Neural progenitor cell (in vitro differentiated cells): ENCODE data around the gene FGF22. TPM values are rescaled to one million over a fixed set of nuclear protein-coding genes. Genes with fewer than 3 reads are reported as not detected.

ENCODE experiments used
- DNase-seq: peaks from one replicate; pipeline ENCODE4 v3.0.0-alpha.2; 2016; ENCODE audit warnings: low spot score
- H2AFZ ChIP-seq: fragments of 200-600 bp; sonication (generic); replicated peaks from 2 replicates; pipeline ENCODE4 v1.6.1; 2016; ENCODE audit warnings: antibody characterized with exemption
- H3F3A ChIP-seq: fragments of 200-600 bp; sonication (generic); 2 replicates; pipeline ENCODE4 v1.6.1; 2016; ENCODE audit warnings: antibody characterized with exemption, low read depth
- H3K27ac ChIP-seq: fragments of 200-600 bp; sonication (generic); 2 replicates; pipeline ENCODE4 v1.5.1; 2016; ENCODE audit warnings: mild to moderate bottlenecking
- H3K27me3 ChIP-seq: fragments of 200-600 bp; sonication (generic); 2 replicates; pipeline ENCODE4 v1.6.1; 2016; ENCODE audit warnings: mild to moderate bottlenecking, moderate library complexity
- H3K36me3 ChIP-seq: fragments of 200-600 bp; sonication (generic); 2 replicates; pipeline ENCODE4 v1.5.1; 2016
- H3K4me1 ChIP-seq: fragments of 200-600 bp; sonication (generic); 2 replicates; pipeline ENCODE4 v1.6.1; 2016; ENCODE audit warnings: mixed run types
- H3K4me2 ChIP-seq: fragments of 200-600 bp; sonication (generic); 2 replicates; pipeline ENCODE4 v1.6.1; 2016
- H3K4me3 ChIP-seq: fragments of 200-600 bp; sonication (generic); 2 replicates; pipeline ENCODE4 v1.5.1; 2016
- H3K79me2 ChIP-seq: fragments of 200-600 bp; sonication (generic); 2 replicates; pipeline ENCODE4 v1.6.1; 2016; ENCODE audit warnings: low read depth
- H3K9ac ChIP-seq: fragments of 200-600 bp; sonication (generic); 2 replicates; pipeline ENCODE4 v1.6.1; 2016
- H3K9me3 ChIP-seq: fragments of 200-600 bp; sonication (generic); 2 replicates; pipeline ENCODE4 v1.5.1; 2016; ENCODE audit warnings: low read depth
- H4K20me1 ChIP-seq: fragments of 200-600 bp; sonication (generic); 2 replicates; pipeline ENCODE4 v1.6.1; 2016; ENCODE audit warnings: low read depth
- H3K27ac Mint-ChIP-seq: 3 replicates; pipeline ENCODE4 v1.8.0; 2021; ENCODE audit warnings: mixed read lengths
- H3K27me3 Mint-ChIP-seq: 2 replicates; pipeline ENCODE4 v1.8.0; 2022; ENCODE audit warnings: low read depth, mild to moderate bottlenecking, inconsistent platforms, moderate library complexity, mixed read lengths; ENCODE audit not compliant: insufficient read depth
- H3K36me3 Mint-ChIP-seq: 3 replicates; pipeline ENCODE4 v1.8.0; 2021; ENCODE audit warnings: mixed read lengths
- H3K4me1 Mint-ChIP-seq: 3 replicates; pipeline ENCODE4 v1.8.0; 2021; ENCODE audit warnings: mixed read lengths
- H3K4me3 Mint-ChIP-seq: 3 replicates; pipeline ENCODE4 v1.8.0; 2021; ENCODE audit warnings: mild to moderate bottlenecking, moderate library complexity, mixed read lengths
- H3K9me3 Mint-ChIP-seq: 3 replicates; pipeline ENCODE4 v1.8.0; 2020; ENCODE audit warnings: mixed read lengths
- EZH2 ChIP-seq: fragments of 200-600 bp; sonication (generic); IDR thresholded peaks from 2 replicates; pipeline ENCODE4 v1.6.1; 2017; ENCODE audit warnings: antibody characterized with exemption, mild to moderate bottlenecking, moderate library complexity
- EZH2phosphoT487 ChIP-seq: fragments of 200-600 bp; sonication (generic); IDR thresholded peaks from 2 replicates; pipeline ENCODE4 v1.6.1; 2017; ENCODE audit warnings: antibody characterized with exemption
- total RNA-seq: library from RNA; depleted of rRNA; stranded (reverse); fragments of >200 nt; gene quantifications from 2 replicates; pipeline ENCODE4 v1.2.3, GENCODE V29; 2015; ENCODE audit warnings: low replicate concordance
- TF ChIP-seq, protein P1 (sequence below): fragments of 200-600 bp; sonication (generic); IDR thresholded peaks from 2 replicates; pipeline ENCODE4 v1.5.1; 2017; ENCODE audit warnings: antibody characterized with exemption, mild to moderate bottlenecking

Gene FGF22
- total RNA-seq, 1 donor from 2014 or later = not detected

DNA sequence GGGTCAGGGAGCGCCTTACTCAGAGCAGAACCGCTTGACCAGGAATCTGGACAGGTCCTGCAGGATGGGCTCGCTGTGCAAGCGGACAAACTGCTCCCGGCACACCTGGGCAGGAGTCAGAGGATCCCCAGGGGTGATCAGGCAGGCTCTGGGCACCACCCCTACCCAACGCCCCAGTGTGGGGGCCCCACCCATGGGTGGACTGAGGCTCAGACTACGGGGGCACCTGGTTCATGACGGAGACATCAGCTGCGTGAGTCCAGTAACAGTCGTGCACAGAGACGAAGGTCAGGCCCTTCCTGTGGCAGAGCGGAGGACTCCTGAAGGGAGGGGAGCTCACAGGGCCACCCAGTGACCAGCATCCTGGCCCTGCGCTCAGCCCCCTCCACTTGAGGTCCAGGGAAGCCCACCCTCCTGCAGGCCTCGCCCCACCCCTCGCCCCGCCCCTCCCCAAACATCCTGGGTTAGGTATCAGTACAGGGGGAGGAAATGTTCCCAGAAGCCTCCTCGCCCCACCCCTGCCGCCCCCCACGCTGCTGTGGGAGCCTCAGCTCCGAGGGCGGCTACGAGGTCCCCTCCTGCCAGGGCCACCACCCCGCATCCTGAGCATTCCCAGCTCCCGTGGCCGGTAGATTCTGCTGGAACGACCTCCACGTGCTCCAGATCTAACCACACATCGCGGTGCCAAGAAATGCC, 22.0 kb upstream of the FGF22 start:
- TF ChIP-seq, protein P1, sequence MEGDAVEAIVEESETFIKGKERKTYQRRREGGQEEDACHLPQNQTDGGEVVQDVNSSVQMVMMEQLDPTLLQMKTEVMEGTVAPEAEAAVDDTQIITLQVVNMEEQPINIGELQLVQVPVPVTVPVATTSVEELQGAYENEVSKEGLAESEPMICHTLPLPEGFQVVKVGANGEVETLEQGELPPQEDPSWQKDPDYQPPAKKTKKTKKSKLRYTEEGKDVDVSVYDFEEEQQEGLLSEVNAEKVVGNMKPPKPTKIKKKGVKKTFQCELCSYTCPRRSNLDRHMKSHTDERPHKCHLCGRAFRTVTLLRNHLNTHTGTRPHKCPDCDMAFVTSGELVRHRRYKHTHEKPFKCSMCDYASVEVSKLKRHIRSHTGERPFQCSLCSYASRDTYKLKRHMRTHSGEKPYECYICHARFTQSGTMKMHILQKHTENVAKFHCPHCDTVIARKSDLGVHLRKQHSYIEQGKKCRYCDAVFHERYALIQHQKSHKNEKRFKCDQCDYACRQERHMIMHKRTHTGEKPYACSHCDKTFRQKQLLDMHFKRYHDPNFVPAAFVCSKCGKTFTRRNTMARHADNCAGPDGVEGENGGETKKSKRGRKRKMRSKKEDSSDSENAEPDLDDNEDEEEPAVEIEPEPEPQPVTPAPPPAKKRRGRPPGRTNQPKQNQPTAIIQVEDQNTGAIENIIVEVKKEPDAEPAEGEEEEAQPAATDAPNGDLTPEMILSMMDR = no peak
- TF ChIP-seq EZH2phosphoT487 (no peak), EZH2 (no peak)
- Histone ChIP-seq H2AFZ (no peak overlapping the region), H4K20me1 (no peaks in the 10 kb centered on the region), H3K36me3 (no peaks in the 10 kb centered on the region), H3K27ac (no peak overlapping the region), H3K4me1 (no peaks in the 10 kb centered on the region), H3K27me3 (no peaks in the 10 kb centered on the region), H3F3A (no peaks in the 10 kb centered on the region), H3K4me3 (no peak overlapping the region), H3K4me2 (no peak overlapping the region), H3K79me2 (no peaks in the 10 kb centered on the region), H3K9me3 (no peaks in the 10 kb centered on the region), H3K9ac (no peak overlapping the region)
- Mint-ChIP-seq H3K27me3 (peaks cover 3% of the 10 kb centered on the region), H3K27ac (no peak overlapping the region), H3K36me3 (peaks cover 16% of the 10 kb centered on the region), H3K9me3 (no peaks in the 10 kb centered on the region), H3K4me3 (no peak overlapping the region), H3K4me1 (no peaks in the 10 kb centered on the region)
- DNase-seq = no peak

DNA sequence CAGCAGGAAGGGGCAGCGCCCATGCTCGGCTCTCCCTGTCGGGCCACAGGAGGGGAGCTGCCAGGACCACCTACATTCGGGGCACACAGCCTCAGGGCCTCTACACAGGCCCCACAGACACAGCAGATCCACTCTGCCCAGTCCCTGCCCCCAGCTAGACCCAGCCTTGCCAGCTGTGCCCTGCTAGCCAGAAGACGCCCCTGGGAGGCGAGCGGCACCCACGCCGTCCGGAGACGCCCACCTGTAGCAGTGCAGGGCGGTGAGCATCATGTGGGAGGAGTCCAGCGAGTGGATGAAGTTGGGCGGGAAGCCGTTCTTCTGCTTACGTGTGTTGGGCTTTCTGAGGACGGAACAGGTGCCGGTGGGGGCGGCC, 21.4 kb upstream of the FGF22 start:
- no peak overlapping the region for H3K4me2 ChIP-seq
- H3K9me3 ChIP-seq = no peaks in the 10 kb centered on the region
- H3K9ac ChIP-seq = no peak overlapping the region
- no peaks in the 10 kb centered on the region for H4K20me1 ChIP-seq
- H3K36me3 ChIP-seq = no peaks in the 10 kb centered on the region
- TF ChIP-seq EZH2 (no peak), EZH2phosphoT487 (no peak)
- TF ChIP-seq, protein P1 = no peak
- DNase-seq = no peak
- Mint-ChIP-seq H3K27ac (no peak overlapping the region), H3K4me1 (no peaks in the 10 kb centered on the region), H3K9me3 (no peaks in the 10 kb centered on the region), H3K4me3 (no peak overlapping the region), H3K36me3 (peaks cover 16% of the 10 kb centered on the region), H3K27me3 (peaks cover 3% of the 10 kb centered on the region)
- no peaks in the 10 kb centered on the region for H3K79me2 ChIP-seq
- no peaks in the 10 kb centered on the region for H3K27me3 ChIP-seq
- H2AFZ ChIP-seq = no peak overlapping the region
- H3F3A ChIP-seq = no peaks in the 10 kb centered on the region
- no peak overlapping the region for H3K4me3 ChIP-seq
- no peaks in the 10 kb centered on the region for H3K4me1 ChIP-seq
- H3K27ac ChIP-seq = no peak overlapping the region

DNA sequence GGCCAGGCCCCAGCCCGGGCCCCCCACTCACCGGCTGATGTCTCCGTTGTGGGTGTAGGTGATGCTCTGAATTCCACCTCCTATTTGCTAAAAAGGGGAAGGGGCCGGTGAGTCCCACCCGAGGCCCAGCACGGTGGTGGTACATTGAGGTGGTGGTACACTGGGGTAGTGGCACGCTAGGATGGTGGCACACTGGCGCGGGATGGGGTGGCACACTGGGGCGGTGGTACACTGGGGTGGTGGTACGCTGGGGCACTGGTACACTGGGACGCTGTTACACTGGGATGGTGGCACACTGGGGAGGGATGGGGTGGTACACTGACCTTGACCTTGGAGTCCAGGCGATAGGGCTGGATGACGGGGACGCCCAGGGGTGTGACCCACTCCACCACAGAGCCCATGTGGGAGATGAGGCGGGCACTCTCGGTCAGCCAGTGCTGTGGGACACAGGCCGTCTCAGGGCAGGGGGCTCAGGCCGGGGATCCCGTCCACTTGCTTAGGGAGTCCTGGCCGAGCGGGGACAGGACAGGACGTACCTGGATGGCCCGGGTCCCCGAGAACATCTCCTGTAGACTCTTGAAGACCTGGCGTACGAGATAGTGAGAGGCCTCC, 20.9 kb upstream of the FGF22 start:
- no peak overlapping the region for H3K27ac Mint-ChIP-seq

More for the DNA sequence above, 20.9 kb upstream of the FGF22 start:
- Histone ChIP-seq H3F3A (no peaks in the 10 kb centered on the region), H3K4me3 (no peak overlapping the region), H3K4me1 (no peaks in the 10 kb centered on the region), H3K79me2 (no peaks in the 10 kb centered on the region), H3K9me3 (no peaks in the 10 kb centered on the region), H3K36me3 (no peaks in the 10 kb centered on the region), H3K4me2 (no peak overlapping the region), H3K27ac (no peak overlapping the region), H4K20me1 (no peaks in the 10 kb centered on the region), H3K27me3 (no peaks in the 10 kb centered on the region), H3K9ac (no peak overlapping the region), H2AFZ (no peak overlapping the region)
- Mint-ChIP-seq H3K27me3 (peaks cover 5% of the 10 kb centered on the region), H3K36me3 (peaks cover 17% of the 10 kb centered on the region), H3K4me3 (no peak overlapping the region), H3K9me3 (no peaks in the 10 kb centered on the region), H3K4me1 (peaks cover 4% of the 10 kb centered on the region)
- DNase-seq = no peak
- TF ChIP-seq EZH2 (no peak), EZH2phosphoT487 (no peak)
- TF ChIP-seq, protein P1 = no peak
